NCI-H1105 treated with DMSO at 0.1 percent for 48 hours (cell line): ENCODE results near the gene MGAT1.
"Not testable (repeated sequence)": the region's sequence is repeated elsewhere in the genome, so short reads cannot be mapped to it uniquely, and the experiment has no call there.

Experiments
- DNase-seq: peaks from one replicate; lab custom pipeline; 2025; lab: John Stamatoyannopoulos, UW

MGAT1 gene

GRCh38 chr5:180804129-180804618 lies 1.6 kb upstream of the MGAT1 start:
- no peak for DNase-seq

- DNase-seq = no peak
These were observed 849 bp upstream of the MGAT1 start for GRCh38 chr5:180803181-180804128.

- no peak for DNase-seq
These were observed 846 bp downstream of the MGAT1 start for GRCh38 chr5:180801596-180802324.

DNA sequence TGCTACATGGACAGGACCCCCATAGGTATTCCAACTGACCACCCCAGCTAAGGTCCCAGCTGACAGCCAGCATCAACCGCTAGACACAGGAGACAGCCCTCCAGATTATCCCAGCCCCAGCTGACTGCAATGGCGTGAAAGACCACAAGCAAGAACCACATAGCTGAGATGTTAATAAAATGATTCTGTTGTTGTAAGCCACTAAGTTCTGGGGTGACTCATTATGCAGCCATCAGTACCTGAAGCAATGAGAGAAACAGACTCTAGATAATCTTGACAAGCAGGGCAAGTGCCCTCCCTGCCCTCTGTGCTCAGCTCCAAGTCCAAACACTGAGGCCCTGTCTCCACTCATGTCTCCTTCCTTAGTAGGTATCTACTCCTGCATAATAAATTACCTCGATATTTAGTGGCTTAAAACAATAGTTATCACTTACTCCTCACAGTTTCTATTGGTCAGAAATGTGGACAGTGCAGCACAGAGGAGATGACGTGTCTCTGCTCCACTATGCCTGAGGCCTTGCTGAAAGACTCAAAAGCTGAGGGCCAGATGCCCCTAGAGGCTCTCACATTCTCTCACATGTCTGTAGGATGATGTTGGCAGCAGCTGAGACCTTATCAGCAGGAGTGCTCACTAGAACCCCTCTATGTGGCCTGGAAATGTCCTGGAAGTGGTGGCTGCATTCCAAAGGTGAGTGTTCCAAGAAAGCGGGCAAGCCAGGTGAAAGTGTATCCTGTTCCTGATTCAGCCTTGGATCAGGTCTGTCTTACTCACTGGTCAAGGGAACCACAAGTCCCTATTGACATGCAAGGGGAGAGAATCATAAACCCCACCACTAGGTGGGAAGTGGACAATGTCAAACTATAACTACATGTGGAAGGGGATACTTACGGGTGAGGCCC lies 2.5 kb downstream of the MGAT1 start:
- DNase-seq = no peak

DNA sequence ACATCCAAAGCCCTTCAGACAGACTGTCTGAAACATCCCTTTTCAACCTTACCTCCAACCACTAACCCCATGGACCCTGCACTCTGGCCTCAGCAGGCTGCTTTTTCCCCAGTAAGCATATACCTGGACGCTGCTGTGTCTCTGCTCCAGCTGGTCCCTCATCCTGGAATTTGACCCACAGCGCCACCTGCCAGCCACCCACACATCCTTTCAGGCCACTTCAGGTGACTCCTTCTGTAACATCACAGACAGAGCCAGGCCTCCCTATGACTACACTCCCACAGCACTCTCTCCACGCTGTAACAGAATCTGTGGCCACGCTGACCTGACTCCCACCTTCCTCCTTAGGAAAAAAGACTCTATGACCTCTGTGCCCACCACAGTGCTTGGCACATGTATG lies 3.4 kb downstream of the MGAT1 start:
- no peak for DNase-seq

DNA sequence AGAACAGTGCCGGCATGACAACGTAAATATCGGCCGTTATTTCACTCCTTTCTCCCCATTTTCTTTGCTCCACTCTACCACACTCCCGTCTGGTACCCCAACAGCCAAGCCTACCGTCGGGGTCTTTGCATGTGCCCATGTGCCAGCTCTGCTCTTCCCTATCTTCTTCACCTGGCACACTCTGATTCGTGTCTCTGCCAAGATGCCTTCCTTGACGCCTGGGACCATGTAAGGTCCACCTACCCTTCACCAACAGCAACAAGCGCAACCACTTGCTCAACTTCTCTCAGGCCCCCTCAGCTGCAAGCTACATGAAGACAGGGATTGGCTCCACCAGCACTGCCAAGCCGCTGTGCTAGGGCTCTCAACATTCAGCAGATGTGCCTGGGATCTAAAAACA lies 4.4 kb downstream of the MGAT1 start:
- DNase-seq = no peak

GRCh38 chr5:180797256-180798192 lies 5.1 kb downstream of the MGAT1 start:
- no peak for DNase-seq

DNA sequence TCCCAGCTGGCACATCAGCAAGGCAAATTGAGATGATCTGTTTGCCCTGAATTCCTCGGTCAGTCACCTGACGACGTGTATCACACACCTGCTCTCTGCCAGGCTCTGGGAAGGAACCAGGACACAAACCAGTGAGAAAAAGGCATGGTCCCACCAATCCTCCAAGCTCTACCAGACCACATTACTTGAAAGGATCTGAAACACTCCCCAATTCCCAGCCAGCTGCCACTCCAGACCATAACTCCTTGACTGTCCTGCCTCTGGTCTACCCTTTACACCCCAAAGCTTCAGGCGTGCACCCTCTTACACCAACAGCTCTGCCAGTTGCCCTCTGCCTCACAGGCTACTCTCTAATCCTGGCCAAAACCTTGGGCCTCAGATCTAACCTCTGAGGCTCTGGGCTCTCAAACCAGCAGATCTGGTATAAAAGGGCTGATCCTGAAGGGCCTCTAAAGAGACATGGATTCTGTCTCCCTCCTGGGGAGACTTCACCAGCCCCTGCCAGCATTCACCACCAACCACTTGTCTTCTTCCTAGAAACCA lies 6.8 kb downstream of the MGAT1 start:
- DNase-seq = no peak

GRCh38 chr5:180792965-180793287 lies 9.7 kb downstream of the MGAT1 start:
- no peak for DNase-seq

DNA sequence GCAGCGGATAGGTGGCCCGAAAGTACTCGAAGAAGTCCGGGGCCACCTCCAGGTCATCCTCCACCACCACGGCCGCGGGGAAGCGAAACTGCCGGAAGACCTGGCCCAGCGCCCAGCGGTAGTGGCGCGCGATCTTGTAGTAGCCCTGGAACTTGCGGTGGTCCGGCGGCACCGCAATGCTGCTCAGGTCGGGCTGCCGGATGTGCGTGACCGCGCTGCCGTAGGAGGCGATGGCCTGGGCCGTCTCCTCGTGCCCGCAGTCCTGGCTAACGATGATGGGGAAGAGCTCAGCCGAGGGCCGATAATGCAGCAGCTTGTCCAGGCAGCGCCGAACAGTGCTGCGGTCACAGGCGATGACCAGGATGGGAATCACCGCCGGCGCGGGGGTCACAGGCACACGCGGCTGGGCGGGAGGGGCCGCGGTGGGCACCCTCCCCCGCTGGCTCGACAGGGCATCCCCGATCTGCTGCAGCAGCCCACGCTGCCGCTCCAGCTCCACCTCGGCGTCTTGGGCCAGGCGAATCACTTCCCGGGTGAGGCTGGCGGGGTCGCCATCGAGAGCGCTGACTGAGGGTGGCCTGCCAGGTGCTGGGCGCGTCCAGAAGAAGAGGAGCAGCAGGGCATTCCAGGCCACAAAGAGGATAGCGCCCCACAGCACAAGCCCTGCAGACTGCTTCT lies 10.2 kb downstream of the MGAT1 start:
- no peak for DNase-seq

DNA sequence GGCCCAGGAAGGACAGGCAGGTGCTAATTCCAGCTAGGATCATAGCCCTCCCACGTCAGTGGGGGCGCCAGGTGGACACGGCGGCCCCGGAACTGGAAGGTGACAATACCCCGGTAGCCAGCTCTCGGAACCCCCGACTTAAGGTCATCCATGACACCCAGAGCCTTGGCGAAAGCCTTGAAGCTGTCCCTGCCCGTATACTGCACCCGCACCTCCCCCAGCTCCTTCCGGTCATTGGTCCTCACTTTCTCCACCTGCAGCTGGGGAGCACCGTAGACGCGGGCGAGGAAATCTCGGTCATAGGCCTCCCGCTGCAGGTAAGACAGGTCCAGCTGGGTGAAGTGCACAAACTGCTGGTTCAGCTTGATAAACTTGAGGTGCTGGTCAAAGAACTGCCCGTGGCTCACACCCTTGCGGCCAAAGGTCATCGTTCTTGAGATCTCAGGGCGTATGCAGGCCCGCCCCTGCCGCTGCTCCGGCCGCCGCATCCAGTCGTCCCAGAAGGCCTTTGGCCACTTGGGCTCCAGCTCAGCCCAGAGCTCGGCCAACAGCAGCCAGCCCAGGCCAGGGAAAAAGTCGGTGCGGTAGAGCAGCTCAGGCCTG lies 10.9 kb downstream of the MGAT1 start:
- DNase-seq = no peak

DNA sequence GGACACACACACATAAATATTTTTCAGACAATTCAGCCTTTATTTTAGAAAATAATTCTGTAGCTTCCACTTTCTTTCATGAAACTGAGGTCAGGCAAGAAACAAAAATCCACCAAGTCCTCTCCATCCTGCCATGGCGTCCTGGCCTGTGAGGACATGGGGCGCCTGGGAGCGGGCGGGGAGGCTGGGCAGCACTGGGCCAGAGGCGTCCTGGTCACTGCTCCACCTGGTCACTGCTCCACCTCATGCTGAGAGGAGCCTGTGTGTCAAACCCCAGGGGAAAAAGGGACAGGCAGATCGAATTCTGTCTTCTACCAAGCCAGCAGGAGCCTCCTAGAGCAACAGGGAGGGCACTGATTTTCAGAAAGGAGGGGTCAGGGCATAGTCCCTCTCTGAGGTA lies 12.1 kb downstream of the MGAT1 start:
- DNase-seq = no peak

DNA sequence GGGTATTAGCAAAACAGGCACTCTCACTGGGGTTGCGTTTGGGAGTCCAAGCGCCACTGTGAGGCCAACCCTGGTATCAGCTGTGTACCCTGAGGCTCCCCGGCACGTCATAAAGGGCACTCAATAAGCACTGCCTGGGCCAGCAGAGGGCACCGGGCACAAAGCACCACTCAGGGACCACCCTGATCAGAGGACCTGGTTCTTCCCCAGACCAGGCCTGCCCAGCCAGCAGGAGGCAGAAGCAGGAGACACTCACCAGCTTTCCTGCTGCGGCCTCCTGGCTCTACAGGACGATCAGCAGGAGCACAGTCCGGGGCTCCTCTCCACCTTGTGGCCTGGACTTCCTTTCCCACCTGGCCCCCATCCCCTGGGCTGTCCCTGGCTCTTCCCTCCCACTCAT lies 12.6 kb downstream of the MGAT1 start:
- no peak for DNase-seq

GRCh38 chr5:180788651-180789410 lies 13.8 kb downstream of the MGAT1 start:
- not testable (repeated sequence) for DNase-seq

- DNase-seq = no peak
These were observed 14.7 kb downstream of the MGAT1 start for GRCh38 chr5:180787711-180788431.

DNA sequence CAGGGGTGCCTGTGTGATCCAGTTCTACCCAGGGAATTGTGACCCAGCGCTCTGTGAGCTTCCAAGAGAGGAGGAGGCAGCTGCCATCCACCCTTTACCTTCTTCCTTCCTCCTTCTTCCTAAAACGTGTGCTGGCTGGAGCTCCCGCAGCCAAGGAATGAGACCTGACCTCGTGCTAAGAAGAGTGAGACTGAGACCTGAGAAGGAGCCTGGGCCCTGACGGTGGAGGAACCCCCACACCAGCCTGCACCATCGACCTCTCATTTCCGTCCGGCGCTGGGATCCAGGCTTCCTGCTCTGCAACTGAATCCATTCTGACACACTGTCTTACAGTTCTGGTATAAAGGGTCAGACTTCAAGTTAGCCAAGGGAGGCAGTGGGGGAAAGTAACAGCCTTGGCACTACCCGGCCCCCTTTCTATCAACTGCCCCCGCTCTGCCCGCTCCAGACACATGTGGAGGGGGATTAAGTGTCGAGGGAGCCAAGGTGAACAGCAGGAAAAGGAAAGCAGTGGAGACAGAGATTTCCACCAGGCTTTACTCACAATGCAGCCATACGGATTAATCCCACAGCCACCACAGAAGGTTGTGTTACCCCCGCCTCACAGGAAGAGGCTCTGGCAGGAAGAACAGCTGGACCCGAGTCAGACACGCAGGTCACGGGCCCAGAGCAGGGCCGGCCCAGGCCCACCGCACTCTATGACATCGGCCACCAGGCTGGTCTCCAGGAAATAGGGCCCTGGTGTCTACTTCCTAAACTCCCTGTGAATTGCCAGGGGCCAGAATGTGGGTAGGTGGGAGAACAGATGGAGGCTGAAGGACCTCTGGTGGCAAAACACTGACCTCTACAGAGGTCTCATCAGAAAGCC lies 15.8 kb downstream of the MGAT1 start:
- no peak for DNase-seq

DNA sequence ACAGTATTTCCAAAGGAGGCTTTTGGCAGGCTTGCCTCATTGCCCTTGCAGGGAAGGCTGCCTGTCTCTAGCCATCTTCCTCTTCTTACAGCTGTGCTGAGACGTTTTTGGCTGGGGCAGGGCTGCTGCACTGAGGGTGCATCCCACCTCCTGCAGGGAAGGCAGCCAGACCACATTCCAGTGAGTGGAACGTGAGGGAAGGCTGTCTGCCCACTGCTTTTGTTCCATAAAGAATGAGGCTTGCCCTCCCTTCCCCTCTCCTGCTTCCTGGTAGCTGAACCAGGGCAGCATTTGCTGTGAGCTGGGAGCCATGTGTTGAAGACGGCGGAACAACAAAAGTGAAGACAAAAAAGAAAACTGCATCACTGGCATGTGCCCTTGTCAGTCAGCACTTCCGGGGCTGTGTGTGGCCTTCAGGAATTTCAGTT lies 16.8 kb downstream of the MGAT1 start:
- no peak for DNase-seq
